Frontal cortex (tissue), 4 donors: ENCODE measurements around the gene EEF1B2. TPM values are rescaled to one million over a fixed set of nuclear protein-coding genes. Genes with fewer than 3 reads are reported as not detected.

Experiments
- DNase-seq, 2 donors: peaks; one replicate each; pipeline ENCODE4 v3.0.0; 2012; ENCODE audit warnings: low spot score in 2 of 2
- FAIRE-seq: peaks from 2 replicates; lab custom pipeline; 2012; peaks lifted over from hg19 to GRCh38; lab: Jason Lieb, UNC
- small RNA-seq: library from RNA; depleted of rRNA; stranded (forward); fragments of <200 nt; gene quantifications from one replicate; pipeline ENCODE3, GENCODE V24; 2014
- total RNA-seq: library from RNA; depleted of rRNA; stranded (reverse); fragments of >200 nt; gene quantifications from one replicate; pipeline ENCODE4 v1.2.3, GENCODE V29; 2014
- donor health status: control.
- donor health status: control.
- donor health status: control.

EEF1B2 gene
- total RNA-seq, 1 donor from 2014 or later, result 669 TPM

GRCh38 chr2:206208900-206209299 is 49.2 kb downstream of the EEF1B2 start:
- DNase-seq (no peak), FAIRE-seq (no peak)

- FAIRE-seq, result no peak
- DNase-seq, result no peak
Observed at GRCh38 chr2:206211657-206212255, 52.1 kb downstream of the EEF1B2 start.

Small RNA genes lying within 50 kb of the gene (small RNA-seq; reads per million reads assigned to genes)
- gene RF00134 (not detected), gene RF02271 (not detected), gene SNORA41 (not detected), gene SNORD51 (0.15 reads per million)

Other genes starting within 250 kb of the EEF1B2 start
- 16.3 TPM for gene INO80D, start 73.7 kb upstream of the EEF1B2 start, total RNA-seq
- 86.8 TPM for gene NDUFS1, start 451 bp upstream of the EEF1B2 start, total RNA-seq
- 31.4 TPM for gene ZDBF2, start 114.8 kb downstream of the EEF1B2 start, total RNA-seq